Measurements from ENCODE around the gene LMTK3.

GRCh38 chr19:48476176-48476575, 35.5 kb downstream of the LMTK3 start:
- TF ChIP-seq TAF1 (IDR thresholded peaks at IDR 0.05; ENCODE audit: low read depth) (no peak), CREB1 (IDR thresholded peaks at IDR 0.05; ENCODE audit: low read depth) (no peak), RAD21 (IDR thresholded peaks at IDR 0.05; ENCODE audit: low read depth) (no peak)
